Small intestine (tissue), 7 donors: Measurements from ENCODE around the gene SLC17A5. TPM values are rescaled to one million over a fixed set of nuclear protein-coding genes. Genes with fewer than 3 reads are reported as not detected.
"Not testable (repeated sequence)": the region's sequence is repeated elsewhere in the genome, so short reads cannot be mapped to it uniquely, and the experiment has no call there.

Experiments used
- DNase-seq, 2 donors: peaks; one replicate each; pipeline versions ENCODE4 v3.0.0 to v3.0.0-alpha.2; 2013
- FAIRE-seq: peaks from 2 replicates; lab custom pipeline; 2012; peaks lifted over from hg19 to GRCh38; lab: Jason Lieb, UNC
- H3K27ac ChIP-seq, 3 donors: one replicate each; pipeline ENCODE4 v1.5.1; 2013; ENCODE audit warnings: low read length in 2 of 3, mild to moderate bottlenecking in 2 of 3, control low read depth in 1 of 3, inconsistent platforms in 1 of 3, low read depth in 1 of 3, moderate library complexity in 1 of 3
- H3K27me3 ChIP-seq, 3 donors: one replicate each; pipeline ENCODE4 v1.6.1; 2013; ENCODE audit warnings: low read length in 3 of 3, inconsistent platforms in 1 of 3; ENCODE audit not compliant: control insufficient read depth in 3 of 3, insufficient read depth in 3 of 3
- H3K36me3 ChIP-seq, 3 donors: one replicate each; pipeline ENCODE4 v1.6.1; 2013; ENCODE audit warnings: low read length in 3 of 3, inconsistent platforms in 1 of 3, low read depth in 1 of 3, mild to moderate bottlenecking in 1 of 3, moderate library complexity in 1 of 3; ENCODE audit not compliant: control insufficient read depth in 3 of 3, insufficient read depth in 2 of 3
- H3K4me1 ChIP-seq, 3 donors: one replicate each; pipeline ENCODE4 v1.6.1; 2013; ENCODE audit warnings: low read length in 2 of 3, inconsistent platforms in 1 of 3, low read depth in 1 of 3, mild to moderate bottlenecking in 1 of 3, moderate library complexity in 1 of 3; ENCODE audit not compliant: control insufficient read depth in 3 of 3, insufficient read depth in 2 of 3
- H3K4me3 ChIP-seq, 3 donors: one replicate each; pipeline ENCODE4 v1.5.1; 2013; ENCODE audit warnings: low read length in 3 of 3, control low read depth in 1 of 3, inconsistent platforms in 1 of 3, low read depth in 1 of 3, mild to moderate bottlenecking in 1 of 3, moderate library complexity in 1 of 3
- H3K9me3 ChIP-seq, 2 donors: one replicate each; pipeline ENCODE4 v1.6.1; 2013; ENCODE audit warnings: low read depth in 1 of 2, low read length in 1 of 2; ENCODE audit not compliant: control insufficient read depth in 2 of 2, insufficient read depth in 1 of 2
- WGBS, 3 donors: extraction: QIAGEN DNeasy Blood & Tissue Kit; methylation state at CpG; one replicate each; pipeline ENCODE4 v1.1.7; 2013; 5-methylcytosine and 5-hydroxymethylcytosine counted together
- polyA plus RNA-seq, 4 donors: library from polyadenylated mRNA; stranded (reverse) in 3 of 4; unstranded in 1 of 4; fragments of 200-250 nt in 3 of 4; fragments of 120-200 nt in 1 of 4; gene quantifications; one replicate each; pipeline versions ENCODE4 v1.2.1 to v1.2.3, GENCODE V29; 2013
- donor health status: healthy with polysubstance abuse.
- donor health status: control.
- donor health status: control.
- donor health status: Bipolar disorder and iron deficiency.
- donor health status: healthy.

The SLC17A5 gene
- polyA plus RNA-seq, 4 donors = 4.9 to 152 (median 11.5) TPM

DNA sequence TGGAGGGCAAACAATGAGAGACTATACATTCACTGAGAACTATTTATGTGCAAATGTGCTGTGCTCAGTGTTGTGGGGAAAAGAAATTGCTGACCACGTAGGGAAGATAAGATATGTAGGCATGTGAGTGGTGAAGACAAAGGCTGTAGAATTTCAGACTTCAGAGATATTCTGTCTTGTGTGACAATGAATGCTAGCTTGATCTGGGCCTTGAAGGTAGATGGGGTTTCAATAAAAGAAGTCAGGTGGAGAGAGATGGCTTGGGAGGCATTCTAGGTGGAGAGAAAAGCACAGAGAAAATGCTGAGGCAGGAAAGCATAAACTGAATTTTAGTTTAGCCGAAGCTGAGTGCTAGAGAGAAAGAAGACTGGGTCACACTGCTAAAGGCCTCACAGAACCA is 76.1 kb downstream of the SLC17A5 start:
- no peak overlapping the region for H3K4me3 ChIP-seq
- peak in 1 of 2 donors; percentile 46 for DNase-seq
- H3K36me3 ChIP-seq = no peaks in the 10 kb centered on the region
- H3K27ac ChIP-seq = peak overlapping the region in 1 of 3 donors; percentile 47
- peaks cover 3 to 25% (median 7%) of the 10 kb centered on the region in 3 donors for H3K4me1 ChIP-seq
- WGBS, 3 donors = 67 to 84% (median 73%) methylated on average over 2 of the region's 2 CpGs
- no peaks in the 10 kb centered on the region for H3K27me3 ChIP-seq
- H3K9me3 ChIP-seq = peaks cover 0 to 4% of the 10 kb centered on the region in 2 donors
- FAIRE-seq = no peak

GRCh38 chr6:73572531-73572930 is 81.3 kb downstream of the SLC17A5 start:
- not testable (repeated sequence) for H3K36me3 ChIP-seq, H3K9me3 ChIP-seq, H3K4me1 ChIP-seq, H3K27ac ChIP-seq, FAIRE-seq, H3K27me3 ChIP-seq, H3K4me3 ChIP-seq, DNase-seq
- WGBS, 3 donors = 97 to 98% (median 97%) methylated on average over 12 to 32 of the region's 32 CpGs

- not testable (repeated sequence) for H3K27me3 ChIP-seq, H3K9me3 ChIP-seq, DNase-seq, FAIRE-seq, H3K4me1 ChIP-seq, H3K4me3 ChIP-seq, H3K27ac ChIP-seq, H3K36me3 ChIP-seq
- 91 to 94% (median 94%) methylated on average over 19 of the region's 19 CpGs for WGBS, 3 donors
These were observed 82.3 kb downstream of the SLC17A5 start for GRCh38 chr6:73571218-73572181.

DNA sequence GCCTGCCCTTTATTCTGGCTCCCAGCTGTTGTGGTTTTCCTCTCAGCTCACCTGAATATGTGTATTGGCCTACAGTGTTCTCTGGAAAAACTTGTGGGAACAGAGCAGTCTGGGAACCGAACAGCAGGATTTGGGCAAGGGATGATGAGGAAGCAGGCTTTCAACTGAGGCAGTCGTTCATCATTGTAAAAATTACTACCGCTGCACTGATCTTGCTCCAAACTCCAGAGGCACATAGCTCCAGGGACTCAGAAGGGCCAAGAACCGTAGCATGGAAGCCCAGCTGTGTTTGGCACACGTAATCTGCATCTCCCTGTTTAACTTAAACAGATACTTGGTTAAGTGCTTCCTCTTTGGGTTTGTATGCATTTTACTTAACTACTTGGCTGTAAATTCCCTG is 84.7 kb downstream of the SLC17A5 start:
- Histone ChIP-seq H3K36me3 (no peaks in the 10 kb centered on the region), H3K27me3 (no peaks in the 10 kb centered on the region), H3K27ac (no peak overlapping the region), H3K4me3 (no peak overlapping the region), H3K9me3 (no peaks in the 10 kb centered on the region), H3K4me1 (peaks cover 0 to 11% (median 0%) of the 10 kb centered on the region in 3 donors)
- DNase-seq = no peak
- FAIRE-seq = no peak
- WGBS, 3 donors = 73 to 87% (median 85%) methylated on average over 5 of the region's 5 CpGs

GRCh38 chr6:73566954-73567591 is 86.7 kb downstream of the SLC17A5 start:
- 14 to 54% (median 29%) methylated on average over 8 of the region's 8 CpGs for WGBS, 3 donors
- Histone ChIP-seq H3K4me3 (no peak overlapping the region), H3K27ac (peak overlapping the region; percentile 58 to 71 (median 71)), H3K36me3 (no peaks in the 10 kb centered on the region), H3K27me3 (no peaks in the 10 kb centered on the region), H3K4me1 (peaks cover 0 to 11% (median 0%) of the 10 kb centered on the region in 3 donors), H3K9me3 (no peaks in the 10 kb centered on the region)
- FAIRE-seq (no peak), DNase-seq (peak; percentile 96)

GRCh38 chr6:73566486-73566871 is 87.3 kb downstream of the SLC17A5 start:
- H3K4me3 ChIP-seq, FAIRE-seq, H3K36me3 ChIP-seq, H3K27me3 ChIP-seq, DNase-seq, H3K9me3 ChIP-seq: not testable (repeated sequence)
- WGBS, 3 donors = 93 to 95% (median 94%) methylated on average over 2 of the region's 2 CpGs
- Histone ChIP-seq H3K27ac (peak overlapping the region in 1 of 3 donors; percentile 71), H3K4me1 (peaks cover 0 to 11% (median 0%) of the 10 kb centered on the region in 3 donors)

DNA sequence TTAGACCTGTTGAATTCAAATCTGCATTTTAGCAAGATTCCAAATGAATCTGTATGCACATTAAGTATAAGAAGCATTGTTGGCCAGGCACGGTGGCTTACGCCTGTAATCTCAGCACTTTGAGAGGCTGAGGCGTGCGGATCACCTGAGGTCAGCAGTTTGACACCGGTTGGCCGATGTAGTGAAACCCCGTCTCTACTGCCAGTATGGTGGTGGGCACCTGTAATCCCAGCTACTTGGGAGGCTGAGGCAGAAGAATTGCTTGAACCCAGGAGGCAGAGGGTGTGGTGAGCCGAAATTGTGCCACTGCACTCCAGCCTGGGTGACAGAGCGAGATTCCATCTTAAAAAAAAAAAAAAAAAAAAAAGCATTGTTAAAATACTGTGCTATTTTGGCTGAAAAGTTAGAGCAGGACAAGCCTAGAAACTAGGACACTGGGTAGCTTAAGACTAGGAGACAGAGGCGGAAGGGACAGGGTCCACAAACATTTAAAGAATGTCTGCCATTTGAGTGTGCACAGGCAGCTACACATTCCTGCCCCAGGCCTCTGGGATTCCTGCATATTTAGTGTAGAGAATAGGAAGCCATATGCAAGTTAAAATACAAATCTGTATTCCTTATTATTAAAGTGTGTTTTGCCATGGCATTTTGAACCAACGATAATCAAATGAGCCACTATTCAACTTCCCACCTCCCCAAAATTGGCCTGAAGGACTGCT is 87.9 kb downstream of the SLC17A5 start:
- Histone ChIP-seq H3K4me1 (peaks cover 0 to 11% (median 0%) of the 10 kb centered on the region in 3 donors), H3K27me3 (no peaks in the 10 kb centered on the region), H3K4me3 (no peak overlapping the region), H3K36me3 (no peaks in the 10 kb centered on the region), H3K9me3 (no peaks in the 10 kb centered on the region), H3K27ac (no peak overlapping the region)
- no peak for DNase-seq
- 96 to 98% (median 96%) methylated on average over 11 of the region's 11 CpGs for WGBS, 3 donors
- FAIRE-seq = no peak
